ENCODE data around the gene HECW1.
"Not testable (repeated sequence)": the region's sequence is repeated elsewhere in the genome, so short reads cannot be mapped to it uniquely, and the experiment has no call there.

HECW1 gene

GRCh38 chr7:43588477-43589132 is 476.2 kb downstream of the HECW1 start:
- no peak for DNase-seq

- no peak for DNase-seq
Observed at GRCh38 chr7:43589133-43589478, 476.7 kb downstream of the HECW1 start.

- no peak for DNase-seq
Observed at GRCh38 chr7:43589728-43590127, 477.3 kb downstream of the HECW1 start.

- peak; percentile 24 for DNase-seq
Observed at GRCh38 chr7:43590862-43591557, 478.6 kb downstream of the HECW1 start.

GRCh38 chr7:43591558-43592180 is 479.2 kb downstream of the HECW1 start:
- no peak for DNase-seq

GRCh38 chr7:43592326-43592725 is 479.9 kb downstream of the HECW1 start:
- DNase-seq = no peak

- no peak for DNase-seq
Observed at GRCh38 chr7:43593010-43593409, 480.6 kb downstream of the HECW1 start.

- no peak for DNase-seq
Observed at GRCh38 chr7:43594020-43594419, 481.6 kb downstream of the HECW1 start.

- DNase-seq = not testable (repeated sequence)
Observed at GRCh38 chr7:43596426-43596825, 484.0 kb downstream of the HECW1 start.

- no peak for DNase-seq
Observed at GRCh38 chr7:43600056-43600455, 487.6 kb downstream of the HECW1 start.

GRCh38 chr7:43602256-43602655 is 489.8 kb downstream of the HECW1 start:
- DNase-seq = no peak

- no peak for DNase-seq
Observed at GRCh38 chr7:43604251-43604650, 491.8 kb downstream of the HECW1 start.

- no peak for DNase-seq
Observed at GRCh38 chr7:43609097-43609496, 496.6 kb downstream of the HECW1 start.

- no peak for DNase-seq
Observed at GRCh38 chr7:43612128-43612527, 499.7 kb downstream of the HECW1 start.

- DNase-seq = no peak
Observed at GRCh38 chr7:43612599-43613589, 500.4 kb downstream of the HECW1 start.
